ENCODE measurements around the gene AMER2.

- TF ChIP-seq CTCF (conservative IDR thresholded peaks at IDR 0.05) (no peak), EZH2 (IDR thresholded peaks at IDR 0.05; ENCODE audit: low read depth) (no peak)
These were observed 6.0 kb upstream of the AMER2 start for GRCh38 chr13:25178070-25178469.

Measured in PC-9 (cell line).